Mesenchymal stem cell (in vitro differentiated cells and primary cell): ENCODE results near the gene UPK1A.
"Not testable (repeated sequence)": the region's sequence is repeated elsewhere in the genome, so short reads cannot be mapped to it uniquely, and the experiment has no call there.

Experiments used
- DNase-seq: peaks from one replicate; pipeline ENCODE4 v3.0.0-alpha.2; 2013
- H2AFZ ChIP-seq: one replicate; pipeline ENCODE4 v1.6.1; 2013; ENCODE audit warnings: low read depth, mild to moderate bottlenecking, control low read depth, inconsistent platforms, low read length, moderate library complexity
- H2AK5ac ChIP-seq: 2 replicates; pipeline ENCODE4 v1.6.1; 2013; ENCODE audit warnings: low read length, moderate library complexity, mild to moderate bottlenecking, inconsistent platforms; ENCODE audit not compliant: severe bottlenecking
- H2BK120ac ChIP-seq: one replicate; pipeline ENCODE4 v1.6.1; 2013; ENCODE audit warnings: low read depth, mild to moderate bottlenecking, inconsistent platforms, low read length, moderate library complexity
- H2BK12ac ChIP-seq, 2 experiments: one replicate each; pipeline ENCODE4 v1.6.1; 2013; ENCODE audit warnings: inconsistent platforms in 2 of 2, low read length in 2 of 2, mild to moderate bottlenecking in 2 of 2, moderate library complexity in 2 of 2, control low read depth in 1 of 2
- H2BK15ac ChIP-seq: one replicate; pipeline ENCODE4 v1.6.1; 2013; ENCODE audit warnings: mild to moderate bottlenecking, low read depth, inconsistent platforms; ENCODE audit not compliant: poor library complexity, severe bottlenecking
- H2BK5ac ChIP-seq: 2 replicates; pipeline ENCODE4 v1.6.1; 2013; ENCODE audit warnings: low read depth, mild to moderate bottlenecking, low read length, control low read depth, inconsistent platforms; ENCODE audit not compliant: poor library complexity, severe bottlenecking
- H3K14ac ChIP-seq, 2 experiments: one replicate each; pipeline ENCODE4 v1.6.1; 2013; ENCODE audit warnings: inconsistent platforms in 2 of 2, low read length in 2 of 2, control low read depth in 1 of 2, mild to moderate bottlenecking in 1 of 2, moderate library complexity in 1 of 2
- H3K18ac ChIP-seq, 2 experiments: one replicate each; pipeline ENCODE4 v1.6.1; 2013; ENCODE audit warnings: inconsistent platforms in 2 of 2, low read length in 2 of 2, control low read depth in 1 of 2, low read depth in 1 of 2, mild to moderate bottlenecking in 1 of 2
- H3K23ac ChIP-seq, 2 experiments: one replicate each; pipeline ENCODE4 v1.6.1; 2013; ENCODE audit warnings: inconsistent platforms in 2 of 2, low read length in 2 of 2, mild to moderate bottlenecking in 2 of 2, moderate library complexity in 2 of 2, control low read depth in 1 of 2
- H3K27ac ChIP-seq: 2 replicates; pipeline ENCODE4 v1.5.1; 2013; ENCODE audit warnings: mild to moderate bottlenecking, moderate library complexity, low read length, control low read depth, inconsistent platforms; ENCODE audit not compliant: poor library complexity, severe bottlenecking
- H3K27me3 ChIP-seq, 2 experiments: 2 replicates each; pipeline versions ENCODE4 v1.6.1 to v1.7.0; 2013; ENCODE audit warnings: low read length in 2 of 2, mild to moderate bottlenecking in 2 of 2, moderate library complexity in 2 of 2, control low read depth in 1 of 2, inconsistent platforms in 1 of 2; ENCODE audit not compliant: control insufficient read depth in 1 of 2, insufficient read depth in 1 of 2
- H3K36me3 ChIP-seq, 2 experiments: 2 replicates each; pipeline versions ENCODE4 v1.6.1 to v1.7.0; 2013; ENCODE audit warnings: low read length in 2 of 2, control low read depth in 1 of 2, inconsistent platforms in 1 of 2, low read depth in 1 of 2, mild to moderate bottlenecking in 1 of 2; ENCODE audit not compliant: insufficient read depth in 2 of 2, control insufficient read depth in 1 of 2
- H3K4ac ChIP-seq, 2 experiments: one replicate each; pipeline ENCODE4 v1.6.1; 2013; ENCODE audit warnings: inconsistent platforms in 2 of 2, low read length in 2 of 2, mild to moderate bottlenecking in 2 of 2, moderate library complexity in 2 of 2, control low read depth in 1 of 2, low read depth in 1 of 2
- H3K4me1 ChIP-seq: 2 replicates; pipeline ENCODE4 v1.6.1; 2013; ENCODE audit warnings: low read depth, low read length, control low read depth; ENCODE audit not compliant: control insufficient read depth, insufficient read depth
- H3K4me2 ChIP-seq: 2 replicates; pipeline ENCODE4 v1.6.1; 2013; ENCODE audit warnings: low read length, mild to moderate bottlenecking, inconsistent platforms; ENCODE audit not compliant: poor library complexity, severe bottlenecking
- H3K4me3 ChIP-seq, 2 experiments: 2 replicates each; pipeline versions ENCODE4 v1.5.1 to v1.7.0; 2013; ENCODE audit warnings: low read length in 2 of 2, mild to moderate bottlenecking in 2 of 2, control low read depth in 1 of 2, low read depth in 1 of 2; ENCODE audit not compliant: insufficient read depth in 1 of 2
- H3K79me1 ChIP-seq: replicated peaks from 2 replicates; pipeline ENCODE4 v1.6.1; 2013; ENCODE audit warnings: mild to moderate bottlenecking, control low read depth, low read length, inconsistent platforms; ENCODE audit not compliant: poor library complexity, severe bottlenecking
- H3K9ac ChIP-seq: 2 replicates; pipeline ENCODE4 v1.7.0; 2013; ENCODE audit warnings: mild to moderate bottlenecking, low read length, moderate library complexity
- H3K9me3 ChIP-seq: 2 replicates; pipeline ENCODE4 v1.7.0; 2013; ENCODE audit warnings: mild to moderate bottlenecking, low read length; ENCODE audit not compliant: control insufficient read depth
- H4K8ac ChIP-seq: one replicate; pipeline ENCODE4 v1.6.1; 2013; ENCODE audit warnings: inconsistent platforms, mild to moderate bottlenecking, low read length, moderate library complexity
- H4K91ac ChIP-seq: one replicate; pipeline ENCODE4 v1.6.1; 2013; ENCODE audit warnings: mild to moderate bottlenecking, low read length, inconsistent platforms
- WGBS: methylation state at CpG from one replicate; pipeline ENCODE4 v1.1.7; 2013; ENCODE audit warnings: mixed read lengths; 5-methylcytosine and 5-hydroxymethylcytosine counted together

UPK1A gene

DNA sequence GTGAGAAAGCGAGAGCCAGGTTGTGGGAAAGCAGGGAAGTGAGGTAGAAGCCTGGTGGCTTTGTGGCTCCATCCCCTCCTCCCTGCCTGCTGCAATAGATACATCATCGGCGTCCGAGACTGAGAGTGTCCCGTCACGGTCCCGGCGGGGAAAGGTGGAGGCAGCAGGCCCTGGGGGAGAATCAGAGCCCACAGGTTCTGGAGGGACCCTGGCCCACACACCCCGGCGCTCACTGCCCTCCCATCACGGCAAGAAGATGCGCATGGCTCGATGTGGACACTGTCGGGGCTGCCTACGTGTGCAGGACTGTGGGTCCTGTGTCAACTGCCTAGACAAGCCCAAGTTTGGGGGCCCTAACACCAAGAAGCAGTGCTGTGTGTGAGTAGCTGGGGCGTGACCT, 56.6 kb downstream of the UPK1A start:
- H3K36me3 ChIP-seq, result peaks cover 72 to 83% of the 10 kb centered on the region in 2 experiments

DNA sequence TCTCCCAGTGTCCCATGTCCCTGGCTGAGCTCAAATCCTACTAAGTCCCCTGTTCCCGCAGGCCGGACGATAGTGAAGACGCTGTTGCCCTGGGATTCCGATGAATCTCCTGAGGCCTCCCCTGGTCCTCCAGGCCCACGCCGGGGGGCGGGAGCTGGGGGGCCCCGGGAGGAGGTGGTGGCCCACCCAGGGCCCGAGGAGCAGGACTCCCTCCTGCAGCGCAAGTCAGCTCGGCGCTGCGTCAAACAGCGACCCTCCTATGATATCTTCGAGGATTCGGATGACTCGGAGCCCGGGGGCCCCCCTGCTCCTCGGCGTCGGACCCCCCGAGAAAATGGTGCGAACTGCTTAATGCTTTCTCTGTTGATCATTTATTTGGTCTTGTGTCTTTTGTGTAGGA, 57.4 kb downstream of the UPK1A start:
- Histone ChIP-seq H2BK5ac (no peak overlapping the region), H3K23ac (no peak overlapping the region), H3K14ac (no peak overlapping the region), H2BK15ac (no peak overlapping the region), H3K27me3 (no peaks in the 10 kb centered on the region), H2BK12ac (no peak overlapping the region), H4K91ac (no peak overlapping the region), H3K36me3 (peaks cover 80 to 91% of the 10 kb centered on the region in 2 experiments), H3K4me2 (no peak overlapping the region), H2AFZ (no peak overlapping the region), H3K9ac (no peak overlapping the region), H3K4me3 (no peak overlapping the region), H3K79me1 (peaks cover 57% of the 10 kb centered on the region), H3K4me1 (peaks cover 11% of the 10 kb centered on the region), H2BK120ac (no peak overlapping the region), H2AK5ac (no peak overlapping the region), H3K4ac (no peak overlapping the region), H3K9me3 (no peaks in the 10 kb centered on the region), H4K8ac (no peak overlapping the region), H3K18ac (no peak overlapping the region), H3K27ac (no peak overlapping the region)
- WGBS, result 98% methylated on average over 24 of the region's 24 CpGs
- no peak for DNase-seq

More for the DNA sequence above, 56.6 kb downstream of the UPK1A start:
- Histone ChIP-seq H4K8ac (no peak overlapping the region), H2BK120ac (no peak overlapping the region), H2AFZ (no peak overlapping the region), H3K18ac (no peak overlapping the region), H3K4me3 (no peak overlapping the region), H3K79me1 (peaks cover 53% of the 10 kb centered on the region), H2BK5ac (no peak overlapping the region), H3K14ac (no peak overlapping the region), H3K4me1 (peaks cover 11% of the 10 kb centered on the region), H3K27me3 (no peaks in the 10 kb centered on the region), H3K27ac (no peak overlapping the region), H3K9ac (no peak overlapping the region), H2AK5ac (no peak overlapping the region), H2BK15ac (no peak overlapping the region), H4K91ac (no peak overlapping the region), H3K4me2 (no peak overlapping the region), H3K23ac (no peak overlapping the region), H3K9me3 (no peaks in the 10 kb centered on the region), H3K4ac (no peak overlapping the region), H2BK12ac (no peak overlapping the region)
- WGBS, result 98% methylated on average over 13 of the region's 16 CpGs
- no peak for DNase-seq

DNA sequence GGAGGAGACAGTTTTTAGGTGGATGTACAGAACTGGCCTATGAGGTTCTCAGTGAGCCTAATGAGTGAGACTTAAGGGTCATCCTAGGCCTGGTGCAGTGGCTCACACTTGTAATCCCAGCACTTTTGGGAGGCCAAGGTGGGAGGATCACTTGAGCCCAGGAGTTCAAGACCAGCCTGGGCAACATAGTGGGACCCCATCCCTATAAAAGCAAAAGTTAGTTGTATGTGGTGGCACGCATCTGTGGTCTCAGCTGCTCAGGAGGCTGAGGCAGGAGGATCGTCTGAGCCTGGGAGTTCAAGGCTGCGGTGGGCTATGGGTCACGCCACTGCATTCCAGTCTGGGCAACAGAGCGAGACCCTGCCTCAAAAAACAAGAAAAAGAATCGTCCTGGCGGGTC, 57.8 kb downstream of the UPK1A start:
- not testable (repeated sequence) for H2BK5ac ChIP-seq, H2AFZ ChIP-seq, H2BK12ac ChIP-seq, H3K23ac ChIP-seq, H3K27ac ChIP-seq, H3K27me3 ChIP-seq, DNase-seq, H3K4ac ChIP-seq, H2AK5ac ChIP-seq, H3K18ac ChIP-seq, H3K4me1 ChIP-seq, H2BK15ac ChIP-seq, H3K4me2 ChIP-seq, H4K91ac ChIP-seq, H3K9me3 ChIP-seq, H4K8ac ChIP-seq, H3K4me3 ChIP-seq, H3K9ac ChIP-seq, H2BK120ac ChIP-seq, H3K14ac ChIP-seq
- 98% methylated on average over 7 of the region's 7 CpGs for WGBS
- Histone ChIP-seq H3K79me1 (peaks cover 60% of the 10 kb centered on the region), H3K36me3 (peaks cover 84 to 96% of the 10 kb centered on the region in 2 experiments)

DNA sequence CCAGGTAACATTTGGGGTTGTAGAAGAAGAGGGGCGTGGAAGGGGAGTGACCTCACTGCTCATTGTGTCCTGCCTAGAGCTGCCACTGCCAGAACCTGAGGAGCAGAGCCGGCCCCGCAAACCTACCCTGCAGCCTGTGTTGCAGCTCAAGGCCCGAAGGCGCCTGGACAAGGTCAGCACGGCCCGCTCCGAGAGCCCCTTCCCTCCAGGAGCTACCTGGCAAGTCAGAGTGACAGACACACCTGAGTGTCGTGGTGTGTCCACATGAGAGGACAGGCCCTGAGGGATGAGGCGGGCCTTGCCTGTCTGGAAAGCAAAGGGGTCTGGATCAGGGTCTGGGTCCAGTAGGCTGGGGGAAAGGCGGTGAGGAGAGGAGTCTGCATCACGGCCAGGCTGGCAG, 58.2 kb downstream of the UPK1A start:
- Histone ChIP-seq H3K9me3 (no peaks in the 10 kb centered on the region), H3K18ac (no peak overlapping the region), H3K4me2 (no peak overlapping the region), H3K27me3 (no peaks in the 10 kb centered on the region), H3K4me1 (peaks cover 4% of the 10 kb centered on the region), H3K27ac (no peak overlapping the region), H2BK120ac (no peak overlapping the region), H2AK5ac (no peak overlapping the region), H2BK15ac (no peak overlapping the region), H4K91ac (no peak overlapping the region), H3K9ac (no peak overlapping the region), H2BK12ac (no peak overlapping the region), H2AFZ (no peak overlapping the region), H2BK5ac (no peak overlapping the region), H3K4me3 (no peak overlapping the region), H3K36me3 (peaks cover 89 to 99% of the 10 kb centered on the region in 2 experiments), H3K4ac (no peak overlapping the region), H4K8ac (no peak overlapping the region), H3K14ac (no peak overlapping the region), H3K79me1 (peaks cover 65% of the 10 kb centered on the region), H3K23ac (no peak overlapping the region)
- no peak for DNase-seq
- WGBS, result 96% methylated on average over 10 of the region's 12 CpGs
